Measurements from ENCODE around the gene SORBS2.

Gene SORBS2

DNA sequence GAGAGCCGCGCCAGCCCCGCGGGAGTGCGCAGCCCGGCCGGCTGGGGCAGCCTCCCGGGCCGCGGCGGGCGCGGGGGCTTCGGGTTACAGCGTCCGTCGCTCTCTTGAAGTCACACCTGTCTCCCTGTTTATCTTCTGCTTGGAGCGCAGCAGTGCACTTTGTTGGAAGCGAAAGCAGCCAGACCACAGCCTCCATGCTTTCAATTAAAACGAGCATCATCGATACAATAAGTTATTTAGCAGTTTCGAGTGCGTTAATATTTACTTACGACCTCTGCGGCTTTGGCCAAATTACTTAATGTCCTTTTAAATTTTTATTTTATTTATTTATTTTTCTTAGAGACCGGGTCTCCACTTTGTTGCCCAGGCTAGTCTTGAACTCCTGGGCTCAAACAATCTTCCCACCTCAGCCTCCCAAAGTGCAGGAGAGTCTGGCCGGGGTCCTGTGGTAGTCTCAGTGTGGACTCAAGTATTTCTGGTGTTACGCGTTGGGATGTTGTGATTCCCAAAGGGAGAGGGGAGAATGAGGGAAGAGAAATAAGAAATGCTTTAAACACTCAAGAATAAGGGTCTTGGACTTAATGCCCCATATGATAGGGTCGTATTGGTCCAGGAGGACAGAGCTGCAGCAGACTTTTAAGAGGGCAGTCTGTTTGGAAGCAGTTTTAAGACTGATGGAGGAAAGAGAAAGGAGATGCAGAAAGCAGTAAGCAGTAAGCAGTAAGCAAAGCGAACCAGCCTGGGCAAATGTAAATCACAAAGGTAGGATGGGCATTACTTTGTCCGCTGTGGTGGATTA is 276.2 kb downstream of the SORBS2 start:
- H3K4me3 ChIP-seq (ENCODE audit: low read length), result peak overlapping the region; percentile 50
- TF ChIP-seq CTCF (IDR thresholded peaks at IDR 0.05; ENCODE audit: insufficient read depth, low read depth, low read length, missing control alignments), result no peak
- DNase-seq (ENCODE audit: low read depth), result no peak

All from epithelial cell of esophagus (primary cell).